ENCODE measurements around the gene TNNC2. TPM values are rescaled to one million over a fixed set of nuclear protein-coding genes. Genes with fewer than 3 reads are reported as not detected.

TNNC2 gene
- total and polyA plus RNA-seq, 2 of the 8 experiments (the other 6 are each of a cell fraction or from before 2014, with no cell fraction given), result 5.7 to 7.6 TPM

DNA sequence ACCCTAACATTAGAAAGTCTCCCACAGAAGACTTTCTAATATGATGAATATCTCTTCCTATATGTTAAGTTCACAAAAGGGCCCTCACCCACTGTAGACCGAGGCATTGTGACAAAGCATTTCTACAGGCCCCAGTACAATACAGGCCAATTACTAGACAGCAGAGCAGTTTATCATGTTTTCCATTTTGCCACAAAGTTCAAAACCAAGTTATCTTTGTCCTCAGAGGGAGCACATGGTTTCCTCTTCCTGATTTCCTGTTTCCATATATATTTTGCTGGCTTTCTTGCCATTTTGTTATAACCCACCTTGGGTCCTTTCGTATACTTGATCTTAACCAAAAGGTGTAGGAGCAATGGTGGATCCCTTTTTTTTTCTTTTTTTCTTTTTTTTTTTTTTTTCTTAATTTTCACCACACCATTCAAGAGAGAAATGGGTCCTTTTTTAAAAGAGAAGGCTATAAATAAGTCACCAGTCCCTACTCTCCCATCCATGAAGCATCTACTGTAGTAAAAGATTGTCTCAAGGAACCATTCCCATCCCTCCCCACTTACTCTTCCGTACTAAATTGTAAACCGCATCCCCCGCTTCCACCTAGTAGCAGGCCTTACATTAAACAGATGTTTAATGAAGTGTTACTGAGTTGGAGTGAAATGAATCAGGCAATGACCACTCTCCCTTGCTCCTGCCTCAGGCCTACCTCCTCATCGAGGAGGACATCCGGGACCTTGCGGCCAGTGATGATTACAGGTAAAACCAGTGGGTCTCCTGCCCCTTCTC is 16.7 kb downstream of the TNNC2 start (continued):
- TF ChIP-seq, protein P1, sequence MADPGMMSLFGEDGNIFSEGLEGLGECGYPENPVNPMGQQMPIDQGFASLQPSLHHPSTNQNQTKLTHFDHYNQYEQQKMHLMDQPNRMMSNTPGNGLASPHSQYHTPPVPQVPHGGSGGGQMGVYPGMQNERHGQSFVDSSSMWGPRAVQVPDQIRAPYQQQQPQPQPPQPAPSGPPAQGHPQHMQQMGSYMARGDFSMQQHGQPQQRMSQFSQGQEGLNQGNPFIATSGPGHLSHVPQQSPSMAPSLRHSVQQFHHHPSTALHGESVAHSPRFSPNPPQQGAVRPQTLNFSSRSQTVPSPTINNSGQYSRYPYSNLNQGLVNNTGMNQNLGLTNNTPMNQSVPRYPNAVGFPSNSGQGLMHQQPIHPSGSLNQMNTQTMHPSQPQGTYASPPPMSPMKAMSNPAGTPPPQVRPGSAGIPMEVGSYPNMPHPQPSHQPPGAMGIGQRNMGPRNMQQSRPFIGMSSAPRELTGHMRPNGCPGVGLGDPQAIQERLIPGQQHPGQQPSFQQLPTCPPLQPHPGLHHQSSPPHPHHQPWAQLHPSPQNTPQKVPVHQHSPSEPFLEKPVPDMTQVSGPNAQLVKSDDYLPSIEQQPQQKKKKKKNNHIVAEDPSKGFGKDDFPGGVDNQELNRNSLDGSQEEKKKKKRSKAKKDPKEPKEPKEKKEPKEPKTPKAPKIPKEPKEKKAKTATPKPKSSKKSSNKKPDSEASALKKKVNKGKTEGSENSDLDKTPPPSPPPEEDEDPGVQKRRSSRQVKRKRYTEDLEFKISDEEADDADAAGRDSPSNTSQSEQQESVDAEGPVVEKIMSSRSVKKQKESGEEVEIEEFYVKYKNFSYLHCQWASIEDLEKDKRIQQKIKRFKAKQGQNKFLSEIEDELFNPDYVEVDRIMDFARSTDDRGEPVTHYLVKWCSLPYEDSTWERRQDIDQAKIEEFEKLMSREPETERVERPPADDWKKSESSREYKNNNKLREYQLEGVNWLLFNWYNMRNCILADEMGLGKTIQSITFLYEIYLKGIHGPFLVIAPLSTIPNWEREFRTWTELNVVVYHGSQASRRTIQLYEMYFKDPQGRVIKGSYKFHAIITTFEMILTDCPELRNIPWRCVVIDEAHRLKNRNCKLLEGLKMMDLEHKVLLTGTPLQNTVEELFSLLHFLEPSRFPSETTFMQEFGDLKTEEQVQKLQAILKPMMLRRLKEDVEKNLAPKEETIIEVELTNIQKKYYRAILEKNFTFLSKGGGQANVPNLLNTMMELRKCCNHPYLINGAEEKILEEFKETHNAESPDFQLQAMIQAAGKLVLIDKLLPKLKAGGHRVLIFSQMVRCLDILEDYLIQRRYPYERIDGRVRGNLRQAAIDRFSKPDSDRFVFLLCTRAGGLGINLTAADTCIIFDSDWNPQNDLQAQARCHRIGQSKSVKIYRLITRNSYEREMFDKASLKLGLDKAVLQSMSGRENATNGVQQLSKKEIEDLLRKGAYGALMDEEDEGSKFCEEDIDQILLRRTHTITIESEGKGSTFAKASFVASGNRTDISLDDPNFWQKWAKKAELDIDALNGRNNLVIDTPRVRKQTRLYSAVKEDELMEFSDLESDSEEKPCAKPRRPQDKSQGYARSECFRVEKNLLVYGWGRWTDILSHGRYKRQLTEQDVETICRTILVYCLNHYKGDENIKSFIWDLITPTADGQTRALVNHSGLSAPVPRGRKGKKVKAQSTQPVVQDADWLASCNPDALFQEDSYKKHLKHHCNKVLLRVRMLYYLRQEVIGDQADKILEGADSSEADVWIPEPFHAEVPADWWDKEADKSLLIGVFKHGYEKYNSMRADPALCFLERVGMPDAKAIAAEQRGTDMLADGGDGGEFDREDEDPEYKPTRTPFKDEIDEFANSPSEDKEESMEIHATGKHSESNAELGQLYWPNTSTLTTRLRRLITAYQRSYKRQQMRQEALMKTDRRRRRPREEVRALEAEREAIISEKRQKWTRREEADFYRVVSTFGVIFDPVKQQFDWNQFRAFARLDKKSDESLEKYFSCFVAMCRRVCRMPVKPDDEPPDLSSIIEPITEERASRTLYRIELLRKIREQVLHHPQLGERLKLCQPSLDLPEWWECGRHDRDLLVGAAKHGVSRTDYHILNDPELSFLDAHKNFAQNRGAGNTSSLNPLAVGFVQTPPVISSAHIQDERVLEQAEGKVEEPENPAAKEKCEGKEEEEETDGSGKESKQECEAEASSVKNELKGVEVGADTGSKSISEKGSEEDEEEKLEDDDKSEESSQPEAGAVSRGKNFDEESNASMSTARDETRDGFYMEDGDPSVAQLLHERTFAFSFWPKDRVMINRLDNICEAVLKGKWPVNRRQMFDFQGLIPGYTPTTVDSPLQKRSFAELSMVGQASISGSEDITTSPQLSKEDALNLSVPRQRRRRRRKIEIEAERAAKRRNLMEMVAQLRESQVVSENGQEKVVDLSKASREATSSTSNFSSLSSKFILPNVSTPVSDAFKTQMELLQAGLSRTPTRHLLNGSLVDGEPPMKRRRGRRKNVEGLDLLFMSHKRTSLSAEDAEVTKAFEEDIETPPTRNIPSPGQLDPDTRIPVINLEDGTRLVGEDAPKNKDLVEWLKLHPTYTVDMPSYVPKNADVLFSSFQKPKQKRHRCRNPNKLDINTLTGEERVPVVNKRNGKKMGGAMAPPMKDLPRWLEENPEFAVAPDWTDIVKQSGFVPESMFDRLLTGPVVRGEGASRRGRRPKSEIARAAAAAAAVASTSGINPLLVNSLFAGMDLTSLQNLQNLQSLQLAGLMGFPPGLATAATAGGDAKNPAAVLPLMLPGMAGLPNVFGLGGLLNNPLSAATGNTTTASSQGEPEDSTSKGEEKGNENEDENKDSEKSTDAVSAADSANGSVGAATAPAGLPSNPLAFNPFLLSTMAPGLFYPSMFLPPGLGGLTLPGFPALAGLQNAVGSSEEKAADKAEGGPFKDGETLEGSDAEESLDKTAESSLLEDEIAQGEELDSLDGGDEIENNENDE (IDR thresholded peaks at IDR 0.05; ENCODE audit: insufficient replicate concordance, low read length), result no peak
- no peak for TF ChIP-seq TAF1 (IDR thresholded peaks at IDR 0.05; ENCODE audit: low read depth, low read length)
- no peak for TF ChIP-seq RAD21 (IDR thresholded peaks at IDR 0.05 in 1 of 2, conservative IDR thresholded peaks at IDR 0.05 in 1 of 2; ENCODE audit: low read depth in 2 of 2, low read length in 2 of 2)

Data from H1 (cell line).